GM12878 (cell line): Measurements from ENCODE around the gene HIKESHI. TPM values are rescaled to one million over a fixed set of nuclear protein-coding genes. Genes with fewer than 3 reads are reported as not detected.

Experiments
- ATAC-seq: fragments of 200-7000 bp; cut with Tn5 transposase; 3 replicates; pipeline ENCODE4 v1.9.1; 2020; ENCODE audit warnings: mild to moderate bottlenecking, moderate library complexity
- BruUV-seq: library from RNA; stranded (reverse); fragments of 400-500 nt; replicated peaks from 2 replicates; lab custom pipeline; 2021; lab: Mats Ljungman, UMichigan
- CTCF ChIA-PET: fragments of 300-600 bp; sonication (Branson Sonifier 250); formaldehyde crosslinking; extraction: SDS; loops from one replicate; lab custom pipeline; 2021; ENCODE audit warnings: inconsistent platforms; lab: Yijun Ruan, JAX
- POLR2A ChIA-PET: fragments of 350-600 bp; formaldehyde crosslinking; extraction: SDS; loops from one replicate; lab custom pipeline; 2021; ENCODE audit warnings: inconsistent platforms; lab: Charles Lee
- RAD21 ChIA-PET: fragments of 300-600 bp; sonication (Branson Sonifier 250); formaldehyde crosslinking; loops from one replicate; lab custom pipeline; 2023; ENCODE audit warnings: antibody characterized with exemption; ENCODE audit not compliant: unreplicated experiment; lab: Charles Lee
- SMC1A ChIA-PET: fragments of 300-600 bp; sonication (Branson Sonifier 250); formaldehyde crosslinking; loops from one replicate; lab custom pipeline; 2023; ENCODE audit not compliant: unreplicated experiment, uncharacterized antibody; lab: Charles Lee
- DNase-seq: peaks from one replicate; pipeline ENCODE4 v3.0.0-alpha.2; 2011; ENCODE audit warnings: low read depth, low spot score
- FAIRE-seq: peaks from 3 replicates; lab custom pipeline; 2011; peaks lifted over from hg19 to GRCh38; lab: Jason Lieb, UNC
- H2AFZ ChIP-seq: 2 replicates; pipeline ENCODE4 v1.6.0; 2011; ENCODE audit warnings: low read depth, low read length, control low read depth; ENCODE audit not compliant: control insufficient read depth
- H3K27ac ChIP-seq: 2 replicates; pipeline ENCODE4 v1.5.1; 2011; ENCODE audit warnings: control low read depth; ENCODE audit not compliant: control insufficient read depth, insufficient read depth
- H3K27me3 ChIP-seq, 2 experiments: replicated peaks in 1 of 2; 2 replicates each; pipeline versions ENCODE4 v1.6.0 to v1.6.1; 2011; ENCODE audit warnings: low read length in 1 of 2; ENCODE audit not compliant: control insufficient read depth in 2 of 2, insufficient read depth in 2 of 2
- H3K36me3 ChIP-seq, 2 experiments: 2 replicates each; pipeline ENCODE4 v1.5.1; 2011; ENCODE audit warnings: low read length in 1 of 2; ENCODE audit not compliant: control insufficient read depth in 2 of 2, insufficient read depth in 2 of 2
- H3K4me1 ChIP-seq: 2 replicates; pipeline ENCODE4 v1.6.1; 2011; ENCODE audit warnings: mild to moderate bottlenecking, low read length, moderate library complexity, mixed read lengths; ENCODE audit not compliant: control insufficient read depth, insufficient read depth
- H3K4me2 ChIP-seq: 2 replicates; pipeline ENCODE4 v1.6.0; 2011; ENCODE audit warnings: control low read depth; ENCODE audit not compliant: control insufficient read depth, insufficient read depth
- H3K4me3 ChIP-seq: fragments of 200-600 bp; sonication (generic); 2 replicates; pipeline ENCODE4 v1.5.1; 2016
- H3K79me2 ChIP-seq: 2 replicates; pipeline ENCODE4 v1.6.0; 2011; ENCODE audit warnings: low read length; ENCODE audit not compliant: control insufficient read depth, insufficient read depth
- H3K9ac ChIP-seq: 2 replicates; pipeline ENCODE4 v1.8.0; 2011; ENCODE audit warnings: low read length, control low read depth, mixed read lengths; ENCODE audit not compliant: control insufficient read depth, insufficient read depth
- H3K9me3 ChIP-seq: replicated peaks from 3 replicates; pipeline ENCODE4 v1.5.1; 2011; ENCODE audit warnings: mild to moderate bottlenecking, low read length; ENCODE audit not compliant: control insufficient read depth, insufficient read depth
- H4K20me1 ChIP-seq: 2 replicates; pipeline ENCODE4 v1.6.0; 2011; ENCODE audit not compliant: control insufficient read depth, insufficient read depth
- ASH2L ChIP-seq: fragments of 300-600, 200-600 bp; sonication (generic); IDR thresholded peaks from 2 replicates; pipeline ENCODE4 v1.6.1; 2017; ENCODE audit warnings: low read depth, mild to moderate bottlenecking, borderline replicate concordance
- BACH1 ChIP-seq: fragments of 450-650 bp; IDR thresholded peaks from 2 replicates; pipeline ENCODE4 v1.6.1; 2017; ENCODE audit warnings: mild to moderate bottlenecking, borderline replicate concordance
- GABPA ChIP-seq: IDR thresholded peaks from 2 replicates; pipeline ENCODE4 v1.6.1; 2014; ENCODE audit warnings: antibody characterized with exemption, low read depth, mild to moderate bottlenecking, inconsistent platforms
- KLF5 ChIP-seq: fragments of 450-650 bp; IDR thresholded peaks from 2 replicates; pipeline ENCODE4 v1.6.1; 2014; ENCODE audit warnings: mild to moderate bottlenecking; ENCODE audit not compliant: partially characterized antibody
- MYC ChIP-seq: IDR thresholded peaks from 2 replicates; pipeline ENCODE4 v1.6.1; 2011; ENCODE audit warnings: mild to moderate bottlenecking, low read length, moderate library complexity, inconsistent platforms; ENCODE audit not compliant: insufficient read depth, insufficient replicate concordance, insufficient read length, severe bottlenecking
- NFYB ChIP-seq: IDR thresholded peaks from 2 replicates; pipeline ENCODE4 v1.6.1; 2011; ENCODE audit warnings: low read depth, mild to moderate bottlenecking, low read length, improper control_type of control experiment, moderate library complexity; ENCODE audit not compliant: insufficient read depth
- NRF1 ChIP-seq: conservative IDR thresholded peaks from 2 replicates; pipeline ENCODE4 v1.6.1; 2011; ENCODE audit warnings: mild to moderate bottlenecking, low read depth, low read length, improper control_type of control experiment
- SIX5 ChIP-seq: IDR thresholded peaks from 2 replicates; pipeline ENCODE4 v1.6.1; 2011; ENCODE audit warnings: mild to moderate bottlenecking, low read depth, low read length, moderate library complexity; ENCODE audit not compliant: severe bottlenecking
- TARDBP ChIP-seq: IDR thresholded peaks from 2 replicates; pipeline ENCODE4 v1.6.1; 2016; ENCODE audit warnings: borderline replicate concordance
- ZNF274 ChIP-seq: IDR thresholded peaks from one replicate; pipeline ENCODE4 v1.8.0; 2011; ENCODE audit not compliant: insufficient read length, insufficient read depth
- WGBS: methylation state at CpG from one replicate; pipeline ENCODE4 v1.1.6; 2016; ENCODE audit warnings: low lambda C conversion rate; ENCODE audit not compliant: insufficient replicate concordance, insufficient coverage; ENCODE audit errors: missing lambda C conversion rate; 5-methylcytosine and 5-hydroxymethylcytosine counted together
- in situ Hi-C: fragments of 300-500 bp; cut with MboI; formaldehyde crosslinking; loops from 9 replicates; pipeline ENCODE4 v1.14.3; 2018; ENCODE audit warnings: mixed read lengths
- intact Hi-C: fragments of 100-400 bp; cut with micrococcal nuclease; formaldehyde crosslinking; loops from one replicate; pipeline ENCODE4 v1.14.2; 2022; ENCODE audit not compliant: unreplicated experiment
- polyA plus RNA-seq, 11 experiments: library from polyadenylated mRNA; depleted of rRNA in 4 of 11; unstranded in 6 of 11; stranded (reverse) in 5 of 11; fragments of >200 nt; fragmentation: Nextera tagmentation in 4 of 11; fragmentation: Illumina TruSeq in 1 of 11; extraction: Ambion mirVana in 4 of 11; extraction: Trizol in 1 of 11; gene quantifications; 1 replicate in 1 of 11; 2 replicates in 10 of 11; pipeline versions ENCODE4 v1.2.1 to v1.2.3, GENCODE V29; 2011 to 2016; ENCODE audit warnings: inconsistent platforms in 2 of 11, missing spikeins in 2 of 11, low read depth in 1 of 11
- total RNA-seq, 4 experiments: library from RNA; depleted of rRNA in 3 of 4; stranded (reverse); fragments of >200 nt in 3 of 4; fragmentation: Illumina TruSeq in 1 of 4; extraction: Trizol in 1 of 4; gene quantifications; 2 replicates each; pipeline versions ENCODE4 v1.2.1 to v1.2.3, GENCODE V29; 2013 to 2021
- TF ChIP-seq, protein P1 (sequence below): IDR thresholded peaks from 2 replicates; pipeline ENCODE4 v1.6.1; 2012; ENCODE audit warnings: low read depth, low read length, improper control_type of control experiment
- TF ChIP-seq, protein P2 (sequence below): fragments of 450-650 bp; formaldehyde crosslinking; IDR thresholded peaks from 2 replicates; pipeline ENCODE4 v1.4.0; 2020; ENCODE audit warnings: mild to moderate bottlenecking, moderate library complexity
- TF ChIP-seq, protein P3 (sequence below): fragments of 450-650 bp; IDR thresholded peaks from 2 replicates; pipeline ENCODE4 v1.6.1; 2017; ENCODE audit warnings: mild to moderate bottlenecking, moderate library complexity
- TF ChIP-seq, protein P4 (sequence below): fragments of 150-350 bp; IDR thresholded peaks from 2 replicates; pipeline ENCODE4 v1.6.1; 2014; ENCODE audit warnings: mild to moderate bottlenecking, low read depth, low read length

The HIKESHI gene
- total and polyA plus RNA-seq, 10 of the 15 experiments (the other 5 are each of a cell fraction or from before 2014, with no cell fraction given): 42.3 to 228 (median 85.7) TPM

DNA sequence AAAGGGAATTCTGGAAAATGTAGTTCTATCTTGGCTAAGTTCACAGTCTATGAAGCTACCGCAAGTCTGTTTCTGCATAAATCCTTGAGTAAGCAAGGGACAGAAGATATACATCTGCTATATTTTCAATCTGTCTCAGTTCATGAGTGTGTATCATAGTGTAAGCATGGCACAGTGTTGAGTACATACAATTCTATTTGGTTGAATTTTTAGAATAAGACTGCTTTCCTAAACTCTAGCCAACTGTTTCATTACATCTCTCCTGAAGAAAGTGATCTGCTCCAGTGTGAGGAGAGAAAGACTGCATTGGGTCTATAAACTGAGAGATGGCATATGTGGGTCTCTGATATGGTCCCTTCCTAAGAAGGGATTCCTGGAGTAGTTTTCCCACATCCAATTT lies 70.0 kb downstream of the HIKESHI start:
- H3K27me3 ChIP-seq: no peaks in the 10 kb centered on the region
- ATAC-seq: no peak
- no peak overlapping the region for H3K4me3 ChIP-seq
- DNase-seq: no peak
- no peak overlapping the region for H2AFZ ChIP-seq
- 100% methylated on average over 1 of the region's 1 CpG for WGBS
- no peaks in the 10 kb centered on the region for H3K79me2 ChIP-seq
- no peak overlapping the region for H3K4me2 ChIP-seq
- in situ Hi-C loops: no loop called here
- CTCF ChIA-PET: no interaction called here
- no peaks in the 10 kb centered on the region for H3K36me3 ChIP-seq
- no peak for FAIRE-seq
- no peaks in the 10 kb centered on the region for H4K20me1 ChIP-seq
- H3K4me1 ChIP-seq: no peaks in the 10 kb centered on the region
- H3K9ac ChIP-seq: no peak overlapping the region
- no peak overlapping the region for H3K27ac ChIP-seq
- BruUV-seq: no TSS peak
- H3K9me3 ChIP-seq: no peaks in the 10 kb centered on the region; the same call in 2 of the 3 replicates
- intact Hi-C loops: no loop called here
- SMC1A ChIA-PET: no interaction called here
- POLR2A ChIA-PET: no interaction called here
- RAD21 ChIA-PET: no interaction called here
- TF ChIP-seq ZNF274 (no peak), ASH2L (no peak), BACH1 (no peak), SIX5 (no peak), NFYB (no peak), NRF1 (no peak), GABPA (no peak), TARDBP (no peak), KLF5 (no peak), MYC (no peak)
- TF ChIP-seq, protein P1, sequence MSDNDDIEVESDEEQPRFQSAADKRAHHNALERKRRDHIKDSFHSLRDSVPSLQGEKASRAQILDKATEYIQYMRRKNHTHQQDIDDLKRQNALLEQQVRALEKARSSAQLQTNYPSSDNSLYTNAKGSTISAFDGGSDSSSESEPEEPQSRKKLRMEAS: no peak
- TF ChIP-seq, protein P2, sequence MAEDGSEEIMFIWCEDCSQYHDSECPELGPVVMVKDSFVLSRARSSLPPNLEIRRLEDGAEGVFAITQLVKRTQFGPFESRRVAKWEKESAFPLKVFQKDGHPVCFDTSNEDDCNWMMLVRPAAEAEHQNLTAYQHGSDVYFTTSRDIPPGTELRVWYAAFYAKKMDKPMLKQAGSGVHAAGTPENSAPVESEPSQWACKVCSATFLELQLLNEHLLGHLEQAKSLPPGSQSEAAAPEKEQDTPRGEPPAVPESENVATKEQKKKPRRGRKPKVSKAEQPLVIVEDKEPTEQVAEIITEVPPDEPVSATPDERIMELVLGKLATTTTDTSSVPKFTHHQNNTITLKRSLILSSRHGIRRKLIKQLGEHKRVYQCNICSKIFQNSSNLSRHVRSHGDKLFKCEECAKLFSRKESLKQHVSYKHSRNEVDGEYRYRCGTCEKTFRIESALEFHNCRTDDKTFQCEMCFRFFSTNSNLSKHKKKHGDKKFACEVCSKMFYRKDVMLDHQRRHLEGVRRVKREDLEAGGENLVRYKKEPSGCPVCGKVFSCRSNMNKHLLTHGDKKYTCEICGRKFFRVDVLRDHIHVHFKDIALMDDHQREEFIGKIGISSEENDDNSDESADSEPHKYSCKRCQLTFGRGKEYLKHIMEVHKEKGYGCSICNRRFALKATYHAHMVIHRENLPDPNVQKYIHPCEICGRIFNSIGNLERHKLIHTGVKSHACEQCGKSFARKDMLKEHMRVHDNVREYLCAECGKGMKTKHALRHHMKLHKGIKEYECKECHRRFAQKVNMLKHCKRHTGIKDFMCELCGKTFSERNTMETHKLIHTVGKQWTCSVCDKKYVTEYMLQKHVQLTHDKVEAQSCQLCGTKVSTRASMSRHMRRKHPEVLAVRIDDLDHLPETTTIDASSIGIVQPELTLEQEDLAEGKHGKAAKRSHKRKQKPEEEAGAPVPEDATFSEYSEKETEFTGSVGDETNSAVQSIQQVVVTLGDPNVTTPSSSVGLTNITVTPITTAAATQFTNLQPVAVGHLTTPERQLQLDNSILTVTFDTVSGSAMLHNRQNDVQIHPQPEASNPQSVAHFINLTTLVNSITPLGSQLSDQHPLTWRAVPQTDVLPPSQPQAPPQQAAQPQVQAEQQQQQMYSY (CRISPR knock-in tag): no peak
- TF ChIP-seq, protein P3, sequence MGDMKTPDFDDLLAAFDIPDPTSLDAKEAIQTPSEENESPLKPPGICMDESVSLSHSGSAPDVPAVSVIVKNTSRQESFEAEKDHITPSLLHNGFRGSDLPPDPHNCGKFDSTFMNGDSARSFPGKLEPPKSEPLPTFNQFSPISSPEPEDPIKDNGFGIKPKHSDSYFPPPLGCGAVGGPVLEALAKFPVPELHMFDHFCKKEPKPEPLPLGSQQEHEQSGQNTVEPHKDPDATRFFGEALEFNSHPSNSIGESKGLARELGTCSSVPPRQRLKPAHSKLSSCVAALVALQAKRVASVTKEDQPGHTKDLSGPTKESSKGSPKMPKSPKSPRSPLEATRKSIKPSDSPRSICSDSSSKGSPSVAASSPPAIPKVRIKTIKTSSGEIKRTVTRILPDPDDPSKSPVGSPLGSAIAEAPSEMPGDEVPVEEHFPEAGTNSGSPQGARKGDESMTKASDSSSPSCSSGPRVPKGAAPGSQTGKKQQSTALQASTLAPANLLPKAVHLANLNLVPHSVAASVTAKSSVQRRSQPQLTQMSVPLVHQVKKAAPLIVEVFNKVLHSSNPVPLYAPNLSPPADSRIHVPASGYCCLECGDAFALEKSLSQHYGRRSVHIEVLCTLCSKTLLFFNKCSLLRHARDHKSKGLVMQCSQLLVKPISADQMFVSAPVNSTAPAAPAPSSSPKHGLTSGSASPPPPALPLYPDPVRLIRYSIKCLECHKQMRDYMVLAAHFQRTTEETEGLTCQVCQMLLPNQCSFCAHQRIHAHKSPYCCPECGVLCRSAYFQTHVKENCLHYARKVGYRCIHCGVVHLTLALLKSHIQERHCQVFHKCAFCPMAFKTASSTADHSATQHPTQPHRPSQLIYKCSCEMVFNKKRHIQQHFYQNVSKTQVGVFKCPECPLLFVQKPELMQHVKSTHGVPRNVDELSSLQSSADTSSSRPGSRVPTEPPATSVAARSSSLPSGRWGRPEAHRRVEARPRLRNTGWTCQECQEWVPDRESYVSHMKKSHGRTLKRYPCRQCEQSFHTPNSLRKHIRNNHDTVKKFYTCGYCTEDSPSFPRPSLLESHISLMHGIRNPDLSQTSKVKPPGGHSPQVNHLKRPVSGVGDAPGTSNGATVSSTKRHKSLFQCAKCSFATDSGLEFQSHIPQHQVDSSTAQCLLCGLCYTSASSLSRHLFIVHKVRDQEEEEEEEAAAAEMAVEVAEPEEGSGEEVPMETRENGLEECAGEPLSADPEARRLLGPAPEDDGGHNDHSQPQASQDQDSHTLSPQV: no peak
- TF ChIP-seq, protein P4, sequence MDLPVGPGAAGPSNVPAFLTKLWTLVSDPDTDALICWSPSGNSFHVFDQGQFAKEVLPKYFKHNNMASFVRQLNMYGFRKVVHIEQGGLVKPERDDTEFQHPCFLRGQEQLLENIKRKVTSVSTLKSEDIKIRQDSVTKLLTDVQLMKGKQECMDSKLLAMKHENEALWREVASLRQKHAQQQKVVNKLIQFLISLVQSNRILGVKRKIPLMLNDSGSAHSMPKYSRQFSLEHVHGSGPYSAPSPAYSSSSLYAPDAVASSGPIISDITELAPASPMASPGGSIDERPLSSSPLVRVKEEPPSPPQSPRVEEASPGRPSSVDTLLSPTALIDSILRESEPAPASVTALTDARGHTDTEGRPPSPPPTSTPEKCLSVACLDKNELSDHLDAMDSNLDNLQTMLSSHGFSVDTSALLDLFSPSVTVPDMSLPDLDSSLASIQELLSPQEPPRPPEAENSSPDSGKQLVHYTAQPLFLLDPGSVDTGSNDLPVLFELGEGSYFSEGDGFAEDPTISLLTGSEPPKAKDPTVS: no peak
